NT2/D1 (cell line): Measurements from ENCODE around the gene TACC3.

Experiments used
- YY1 ChIP-seq: IDR thresholded peaks from 2 replicates; pipeline ENCODE4 v1.6.1; 2011; ENCODE audit not compliant: insufficient read length, insufficient read depth
- ZNF274 ChIP-seq: IDR thresholded peaks from 2 replicates; pipeline ENCODE4 v1.6.1; 2011; ENCODE audit warnings: mild to moderate bottlenecking, low read depth, low read length

DNA sequence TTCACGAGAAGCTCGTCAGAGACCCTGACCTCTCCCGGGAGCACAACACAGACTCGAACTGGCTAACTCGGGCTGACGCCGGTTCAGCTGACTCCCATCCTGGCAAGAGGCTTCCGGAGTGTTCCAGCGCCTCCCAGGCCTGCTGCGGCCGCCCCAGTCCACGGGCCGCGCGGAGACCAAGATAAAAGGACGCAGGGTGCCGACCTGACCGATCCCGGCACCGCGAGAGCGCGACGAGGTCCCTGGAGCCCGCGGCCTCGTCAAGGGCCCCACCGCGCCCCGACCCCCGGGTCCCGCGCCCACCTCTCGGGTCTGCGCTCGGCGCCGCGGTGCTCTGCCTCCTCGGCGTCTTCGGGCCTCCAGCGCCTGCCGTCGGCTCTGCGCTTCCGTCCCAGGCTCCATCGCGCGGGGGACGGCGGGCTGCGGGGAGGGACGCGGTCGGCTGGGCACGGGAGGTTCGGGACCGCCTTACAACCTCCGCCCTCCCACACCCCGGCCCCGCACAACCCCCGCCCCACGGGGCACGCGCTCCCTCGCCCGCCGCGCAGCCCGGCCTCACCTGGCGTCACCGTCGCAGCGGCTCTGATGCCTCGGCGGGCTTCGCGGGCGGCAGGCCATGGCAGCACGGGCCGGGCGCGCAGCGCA lies 9.6 kb upstream of the TACC3 start:
- no peak for TF ChIP-seq ZNF274
- TF ChIP-seq YY1 = no peak
